HG03139 (cell line): ENCODE measurements around the gene AASDHPPT.
A peak's percentile ranks its signal among the peaks of the same experiment; 100 is the strongest.

Experiments used
- ATAC-seq: cut with Tn5 transposase; IDR thresholded peaks from one replicate; pipeline ENCODE4 v1.9.1; 2021; ENCODE audit not compliant: unreplicated experiment

AASDHPPT gene

DNA sequence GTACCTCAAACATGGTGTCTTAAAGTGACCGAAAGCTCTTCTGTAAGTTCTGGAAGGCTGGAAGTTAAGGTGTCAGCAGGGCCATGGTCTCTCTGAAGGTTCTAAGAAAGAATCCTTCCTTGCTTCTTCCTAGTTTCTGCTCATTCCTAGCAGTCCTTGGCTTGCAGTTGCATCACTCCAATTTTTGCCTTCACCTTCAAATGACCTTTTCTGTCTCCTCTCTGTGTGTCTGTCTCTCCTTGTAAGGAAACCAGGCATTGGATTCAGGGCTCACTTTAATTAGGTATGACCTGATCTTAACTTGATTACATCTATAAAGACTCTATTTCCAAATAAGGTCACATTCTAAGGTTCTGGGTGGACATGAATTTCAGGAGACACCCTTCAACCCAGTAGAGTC is 8.7 kb downstream of the AASDHPPT start:
- ATAC-seq: no peak

DNA sequence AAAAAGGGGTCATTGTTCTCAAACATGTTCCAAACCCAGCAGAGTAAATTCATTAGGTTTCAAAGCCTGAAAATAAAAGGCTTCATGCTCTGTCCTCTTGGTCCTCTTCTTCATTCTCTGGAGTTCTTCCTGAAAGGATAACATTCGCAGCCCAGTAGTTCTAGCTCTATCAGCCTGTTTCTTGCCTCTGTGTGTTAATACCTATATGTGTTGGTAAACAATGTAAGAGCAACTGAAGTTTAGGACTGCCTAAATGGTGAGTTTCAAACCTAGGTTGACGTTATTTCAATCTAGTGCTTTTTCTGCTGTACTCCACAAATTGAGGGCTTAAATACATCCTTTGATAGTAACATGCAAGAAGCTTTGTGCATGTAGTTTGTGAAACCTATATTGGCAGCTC is 9.4 kb downstream of the AASDHPPT start:
- no peak for ATAC-seq

DNA sequence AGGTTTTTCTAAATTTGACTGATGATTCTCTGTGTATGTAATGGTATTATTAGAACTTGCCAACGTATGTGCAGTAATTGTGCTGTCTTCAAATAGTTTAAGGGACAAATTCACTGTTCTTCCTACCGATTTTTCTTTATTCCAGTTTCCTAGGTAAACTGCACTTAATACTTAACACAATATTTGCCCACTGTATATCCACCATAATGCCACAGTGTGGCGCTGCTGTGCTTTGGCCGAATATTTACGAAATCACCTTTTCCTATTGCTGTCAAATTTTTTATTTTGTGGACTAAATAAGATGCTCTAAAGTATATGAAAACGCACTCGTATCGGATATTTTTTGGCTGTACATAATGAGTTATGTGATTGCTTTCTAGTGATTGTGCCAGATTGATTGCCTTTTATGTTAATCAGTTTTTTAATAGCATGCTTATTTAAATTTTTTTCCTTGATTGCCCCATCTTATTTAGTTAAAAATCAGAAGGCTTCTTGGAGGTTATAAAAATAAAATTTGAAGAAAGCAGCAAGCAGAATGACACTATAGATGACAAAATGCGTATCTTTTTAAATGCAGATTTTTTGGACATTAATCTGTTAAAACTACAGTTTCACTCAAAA is 10.5 kb downstream of the AASDHPPT start:
- no peak for ATAC-seq

DNA sequence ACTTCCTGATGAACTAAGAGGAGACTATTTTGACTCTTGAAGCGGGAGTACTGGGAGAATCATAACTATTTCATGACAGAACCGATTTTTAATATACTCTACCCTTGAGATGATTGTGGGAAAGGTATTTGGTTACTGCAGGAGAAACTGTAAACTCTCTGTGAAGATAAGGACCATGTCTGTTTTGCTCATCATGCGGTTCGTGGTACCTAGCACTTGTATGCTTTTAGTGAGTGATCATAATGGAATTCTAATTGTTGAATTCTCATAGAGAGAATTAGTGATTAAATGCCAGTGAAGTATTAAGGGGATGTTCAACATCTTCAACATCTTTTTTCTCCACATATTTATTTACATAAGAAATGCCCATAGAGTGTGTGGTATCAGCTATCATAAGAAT is 11.4 kb downstream of the AASDHPPT start:
- ATAC-seq: no peak

DNA sequence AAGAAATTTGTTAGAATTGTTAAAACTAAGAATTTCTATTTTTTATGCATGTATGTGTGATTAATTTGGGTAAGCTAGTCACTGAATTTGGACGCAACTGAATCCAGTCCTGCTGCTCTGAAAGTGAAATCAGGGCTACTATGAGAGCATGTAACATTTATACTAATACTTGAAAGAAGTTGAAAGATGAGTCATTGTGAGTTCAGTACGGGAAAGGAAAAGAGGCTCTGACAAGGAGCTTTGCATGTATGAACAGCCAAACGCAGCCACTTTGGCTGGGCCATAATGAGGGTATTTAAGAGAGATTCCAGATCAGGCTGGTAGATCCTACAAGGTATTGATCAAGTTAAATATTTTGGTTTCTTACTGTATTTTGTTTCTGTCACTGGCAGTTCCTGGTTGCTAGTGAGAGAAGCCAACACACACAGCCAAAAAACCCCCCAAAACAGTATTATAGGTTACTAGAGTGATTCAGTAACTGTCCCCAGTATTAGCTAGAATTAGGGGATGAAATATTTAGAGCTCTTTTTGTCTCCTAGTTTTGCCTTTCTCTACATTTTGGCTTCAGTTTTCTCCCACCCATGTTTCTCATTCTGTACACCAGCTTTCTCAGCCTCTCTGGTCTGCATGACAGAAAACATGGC is 14.1 kb downstream of the AASDHPPT start:
- ATAC-seq: peak; percentile 97

DNA sequence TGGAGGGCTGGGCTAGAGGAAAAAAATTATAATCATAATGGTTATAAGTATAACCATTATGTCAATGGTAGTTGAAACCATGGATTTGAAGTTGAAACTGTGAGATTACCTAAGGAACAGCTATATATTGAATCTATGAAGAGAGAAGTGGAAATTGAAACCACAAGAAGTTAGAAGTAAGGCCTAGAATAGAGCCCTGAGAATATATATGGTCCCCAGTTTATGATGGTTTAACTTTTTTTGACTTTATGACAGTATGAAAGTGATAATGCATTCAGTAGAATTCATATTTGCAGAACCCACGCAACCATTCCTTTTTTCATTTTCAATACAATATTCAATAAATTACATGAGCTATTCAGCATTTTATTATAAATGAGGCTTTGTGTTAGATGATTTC is 15.0 kb downstream of the AASDHPPT start:
- no peak for ATAC-seq

DNA sequence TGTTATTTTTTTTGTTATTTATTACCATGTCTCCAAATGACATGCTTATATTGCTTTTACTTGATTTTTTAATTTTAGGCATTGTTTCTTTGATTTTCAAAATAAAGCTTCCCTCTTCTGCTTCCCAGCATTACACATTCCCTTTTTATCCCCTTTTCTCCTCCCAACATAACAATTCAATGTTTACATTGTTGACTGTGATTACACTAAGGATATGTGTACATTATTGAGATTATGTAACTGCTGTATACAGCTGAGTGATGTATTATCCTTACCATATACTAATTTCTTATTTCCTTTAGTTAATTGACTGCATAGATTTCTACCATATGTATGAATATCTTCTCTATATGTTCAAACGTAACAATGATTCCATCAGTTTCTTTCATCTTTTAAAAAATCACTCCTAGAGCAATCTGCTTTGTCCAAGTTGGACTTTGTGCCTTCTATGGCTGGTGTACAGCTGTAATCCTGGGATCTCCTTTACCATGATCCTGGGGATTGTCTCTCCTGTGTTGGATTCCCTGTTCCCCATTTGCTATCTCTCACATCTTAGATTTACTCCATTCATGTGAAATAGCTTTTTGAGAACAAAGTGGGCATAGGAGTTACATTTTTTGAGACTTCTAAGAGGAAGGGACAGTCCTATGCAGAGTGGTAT is 21.6 kb downstream of the AASDHPPT start:
- no peak for ATAC-seq

DNA sequence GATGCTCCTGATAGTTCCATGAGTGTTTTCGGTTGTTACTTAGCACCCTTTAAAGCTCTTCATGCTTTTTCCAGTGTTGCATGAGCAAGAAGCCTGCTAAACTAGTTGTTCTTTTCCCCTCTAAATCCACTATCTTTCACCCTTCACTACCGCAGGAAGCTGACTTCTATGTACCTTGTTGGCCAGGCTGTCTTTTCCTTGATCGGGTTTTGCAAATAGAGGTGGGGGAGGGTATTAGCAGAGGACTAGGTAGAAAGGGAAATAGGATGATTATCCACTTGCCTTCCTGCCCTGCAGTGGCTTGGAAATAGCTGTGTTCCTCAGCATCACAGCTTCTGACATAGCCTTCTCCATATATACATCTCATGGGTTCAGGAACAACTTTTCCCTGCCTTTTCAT is 23.9 kb downstream of the AASDHPPT start:
- no peak for ATAC-seq

DNA sequence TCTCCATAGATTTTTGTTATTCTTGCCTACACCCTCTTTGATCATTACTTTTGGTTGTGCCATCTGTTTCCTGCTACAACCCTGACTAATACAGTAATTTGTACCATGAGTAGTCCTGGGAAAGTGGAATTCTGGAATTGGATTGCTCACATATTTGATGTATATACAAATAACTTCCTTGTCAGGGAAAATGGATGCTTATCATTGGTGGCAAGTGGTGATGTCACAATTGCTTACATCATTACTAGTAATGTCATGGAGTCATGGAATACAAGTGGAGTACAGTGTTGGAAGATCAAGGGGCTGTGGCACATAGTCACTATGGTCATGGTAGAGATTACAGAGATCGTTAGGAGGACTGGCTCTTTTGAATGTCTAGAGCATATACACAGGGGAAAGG is 24.4 kb downstream of the AASDHPPT start:
- no peak for ATAC-seq

DNA sequence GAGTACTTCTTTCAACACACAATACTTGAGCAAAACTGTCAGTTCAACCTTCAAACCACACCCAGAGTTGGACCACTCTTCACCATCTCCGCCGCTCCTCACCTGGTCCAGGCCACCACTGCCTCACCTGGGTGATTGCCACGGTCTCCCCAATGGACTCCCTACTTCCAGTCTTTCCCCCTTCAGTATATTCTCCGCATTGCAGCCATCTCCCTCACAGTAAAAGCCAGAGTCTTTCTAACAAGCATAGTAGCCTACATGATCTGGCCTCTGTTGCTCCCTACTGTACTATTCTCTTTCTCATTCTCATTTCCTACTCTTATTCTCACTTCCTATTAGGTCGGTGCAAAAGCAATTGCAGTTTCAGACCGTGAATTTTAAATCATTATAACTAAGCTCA is 28.5 kb downstream of the AASDHPPT start:
- no peak for ATAC-seq

DNA sequence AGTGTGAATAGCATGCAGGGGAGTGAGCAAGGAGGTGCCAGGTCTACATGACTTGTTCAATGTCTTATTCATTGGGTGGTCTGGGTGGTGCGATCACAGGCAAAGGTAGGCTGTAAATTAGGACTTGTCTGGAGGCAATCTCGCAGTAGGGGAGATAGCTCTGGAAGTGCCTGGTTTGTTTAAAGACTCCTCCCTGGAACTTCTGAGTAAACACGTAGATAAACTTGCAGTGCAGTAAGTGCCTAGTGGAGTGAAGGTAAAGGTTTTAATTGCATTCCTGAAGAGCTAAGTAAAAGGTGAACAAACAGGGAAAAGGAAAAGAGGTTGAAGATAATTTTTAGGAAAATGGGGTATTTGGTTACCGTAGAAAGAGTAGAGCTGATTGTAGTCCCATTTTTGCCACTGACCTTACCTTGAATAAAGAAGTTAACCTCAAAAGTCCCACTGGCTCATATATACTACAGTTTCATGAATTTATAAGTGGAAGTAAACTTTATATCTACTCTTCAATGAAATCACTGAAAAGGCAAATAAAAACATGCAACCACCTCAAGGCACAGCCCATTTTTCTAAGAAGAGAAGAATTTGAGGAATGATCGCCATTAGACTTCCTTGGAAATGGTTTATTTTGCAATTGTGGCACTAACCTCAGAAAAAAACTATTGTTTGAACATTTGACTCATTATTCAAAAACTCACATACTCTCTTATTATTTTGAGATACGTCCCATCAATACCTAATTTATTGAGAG is 44.3 kb downstream of the AASDHPPT start:
- ATAC-seq: no peak

DNA sequence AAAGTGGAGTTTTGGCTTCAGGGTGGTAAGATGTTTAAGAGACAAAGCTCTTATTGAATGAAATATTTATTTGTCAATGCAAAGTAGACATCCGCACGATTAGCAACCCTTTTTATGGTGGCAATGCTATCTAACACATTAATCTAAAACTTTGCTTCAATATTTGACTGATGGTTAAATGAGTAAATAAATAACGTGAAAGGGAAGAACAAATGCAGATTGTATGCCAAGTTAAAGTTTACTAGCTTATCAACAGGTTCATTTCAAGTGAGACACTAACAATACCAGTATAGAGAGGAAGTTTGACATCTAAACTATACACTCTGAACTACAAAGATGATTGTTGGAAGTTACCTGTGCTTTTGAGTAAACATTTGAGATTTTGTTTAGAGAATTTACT is 50.1 kb downstream of the AASDHPPT start:
- ATAC-seq: no peak

DNA sequence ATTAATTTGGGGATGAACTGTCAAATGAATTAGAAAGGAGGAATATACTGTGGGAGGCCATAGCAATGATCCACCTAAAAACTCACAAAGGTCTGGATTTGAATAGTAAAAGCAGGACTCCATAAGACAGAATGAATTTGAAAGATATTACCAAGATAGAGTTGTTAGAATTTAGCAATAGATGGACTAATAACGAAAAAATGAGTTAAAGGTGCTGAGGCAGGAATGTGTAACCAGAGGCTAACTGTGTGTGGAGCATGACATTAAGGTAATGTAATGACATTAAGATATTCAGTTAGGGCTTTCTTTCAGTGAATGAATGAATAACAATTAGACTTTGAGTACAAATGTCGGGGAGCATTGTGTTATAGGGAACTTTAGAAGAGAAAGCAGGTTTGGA is 51.3 kb downstream of the AASDHPPT start:
- ATAC-seq: no peak

DNA sequence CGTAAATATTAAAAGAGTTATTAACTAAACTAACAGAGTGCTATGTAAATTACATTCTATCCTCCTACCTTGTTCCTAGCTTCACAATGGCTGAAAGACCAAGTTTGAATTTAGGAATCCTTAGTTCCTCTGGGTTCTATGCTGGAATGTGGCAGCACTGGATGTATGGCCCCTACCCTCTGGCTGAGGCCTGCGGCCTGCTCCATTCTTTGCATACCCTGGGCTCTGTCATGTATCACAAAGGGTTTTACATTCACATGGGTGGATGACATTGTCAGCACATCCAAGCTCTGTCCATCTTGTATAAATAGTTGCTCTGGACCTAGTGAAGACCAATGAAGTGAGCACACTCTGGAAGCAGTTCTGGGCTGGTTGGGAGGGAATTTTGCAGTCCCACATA is 54.5 kb downstream of the AASDHPPT start:
- ATAC-seq: no peak

DNA sequence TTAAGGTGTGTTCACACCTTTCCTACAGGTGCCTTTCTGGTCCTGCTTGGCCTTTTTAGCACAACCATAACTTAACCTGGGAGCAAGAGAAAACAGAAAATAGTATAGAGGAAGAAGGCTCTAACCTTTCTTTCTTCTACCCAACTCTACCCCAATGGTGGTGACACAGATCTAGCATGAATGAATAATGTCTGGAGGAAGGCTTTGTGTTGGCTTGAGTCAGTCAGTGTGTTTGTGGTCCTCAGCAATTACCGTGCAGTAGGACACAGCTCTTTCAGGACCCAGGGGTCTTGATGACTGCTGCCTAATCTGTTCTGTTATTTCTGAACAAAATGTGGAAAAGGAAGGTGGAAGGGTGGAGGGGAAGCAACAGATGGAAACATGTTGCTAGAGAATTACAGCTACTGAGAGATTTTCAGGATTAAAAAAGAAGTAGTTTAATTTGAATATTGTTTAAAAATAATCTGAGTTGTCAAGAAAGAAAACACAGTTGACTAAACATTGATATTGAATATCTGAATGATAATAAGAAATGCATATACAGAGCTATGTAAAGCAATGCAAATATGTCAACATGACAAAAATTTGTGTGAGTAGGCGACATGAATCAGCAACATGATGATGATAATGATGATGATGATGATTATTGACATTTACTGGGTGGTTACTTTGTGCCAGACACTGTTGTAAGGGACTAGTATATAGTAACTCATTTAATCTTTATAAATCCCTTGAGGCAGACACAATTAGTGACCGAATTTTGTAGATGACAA is 55.3 kb downstream of the AASDHPPT start:
- ATAC-seq: no peak

DNA sequence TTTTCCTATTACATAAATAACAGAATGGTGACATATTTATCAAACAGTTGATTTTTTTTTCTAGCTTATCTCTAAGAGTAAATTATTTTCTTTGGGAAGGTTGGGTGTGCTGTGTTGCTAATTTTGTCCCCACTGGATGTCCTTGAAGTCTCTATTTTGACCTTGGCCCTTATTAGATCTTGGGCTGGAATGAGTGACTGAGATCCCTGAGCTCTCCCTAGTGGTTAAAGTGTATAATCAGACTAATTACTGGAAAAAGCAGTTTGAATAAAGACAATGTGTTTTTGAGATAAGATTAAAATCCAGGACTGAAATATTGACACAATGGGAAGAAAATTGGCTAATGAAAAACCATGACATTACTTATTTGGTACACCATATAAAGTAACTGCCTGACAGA is 56.1 kb downstream of the AASDHPPT start:
- ATAC-seq: no peak

DNA sequence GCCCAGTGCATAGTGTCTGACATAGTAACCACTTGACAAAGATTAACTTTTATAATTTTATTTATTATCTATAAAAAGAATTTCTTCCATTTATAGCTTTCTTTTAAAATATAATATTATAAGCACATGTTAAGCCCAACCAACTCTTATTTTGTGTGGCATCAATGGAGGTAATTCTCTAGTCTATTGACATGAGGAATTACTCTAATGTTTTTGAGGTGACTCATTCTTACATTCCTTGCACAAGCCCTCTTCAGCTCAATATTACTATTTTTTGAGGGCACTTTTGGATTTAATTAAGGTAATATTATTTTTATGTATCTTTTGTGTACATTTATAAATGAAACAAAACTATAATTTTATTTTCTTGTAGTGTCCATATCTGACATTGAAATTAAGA is 59.6 kb downstream of the AASDHPPT start:
- ATAC-seq: no peak

DNA sequence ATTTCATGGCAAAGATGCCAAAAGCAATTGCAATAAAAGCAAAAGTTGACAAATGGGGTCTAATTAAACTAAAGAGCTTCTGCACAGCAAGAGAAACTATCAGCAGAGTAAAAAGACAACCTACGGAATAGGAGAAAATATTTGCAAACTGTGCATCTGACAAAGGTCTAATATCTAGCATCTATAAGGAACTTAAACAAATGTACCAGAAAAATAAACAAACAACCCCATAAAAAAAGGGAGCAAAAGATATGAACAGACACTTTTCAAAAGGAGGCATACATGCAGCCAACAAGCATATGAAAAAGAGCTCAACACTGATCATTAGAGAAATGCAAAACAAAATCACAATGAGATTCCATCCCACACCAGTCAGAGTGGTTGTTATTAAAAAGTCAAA is 60.3 kb downstream of the AASDHPPT start:
- no peak for ATAC-seq
